Mesothelial cell of epicardium (in vitro differentiated cells): ENCODE results near the gene WSCD2. TPM values are rescaled to one million over a fixed set of nuclear protein-coding genes. Genes with fewer than 3 reads are reported as not detected.
A peak's percentile ranks its signal among the peaks of the same experiment; 100 is the strongest.
"Not testable (repeated sequence)": the region's sequence is repeated elsewhere in the genome, so short reads cannot be mapped to it uniquely, and the experiment has no call there.

Experiments used
- DNase-seq, 2 experiments: peaks; one replicate each; pipeline ENCODE4 v3.0.0; 2021; ENCODE audit warnings: low spot score in 2 of 2; ENCODE audit not compliant: unreplicated experiment in 2 of 2
- H3K27ac Mint-ChIP-seq: 2 replicates; pipeline ENCODE4 v1.8.0; 2021; ENCODE audit warnings: mixed read lengths
- H3K27me3 Mint-ChIP-seq: 2 replicates; pipeline ENCODE4 v1.8.0; 2021; ENCODE audit warnings: low read depth, mixed read lengths
- H3K36me3 Mint-ChIP-seq: 2 replicates; pipeline ENCODE4 v1.8.0; 2021; ENCODE audit warnings: mixed read lengths
- H3K4me1 Mint-ChIP-seq: 2 replicates; pipeline ENCODE4 v1.8.0; 2021; ENCODE audit warnings: mixed read lengths
- H3K4me3 Mint-ChIP-seq: 2 replicates; pipeline ENCODE4 v1.8.0; 2021; ENCODE audit warnings: mild to moderate bottlenecking, moderate library complexity, mixed read lengths
- H3K9me3 Mint-ChIP-seq: 2 replicates; pipeline ENCODE4 v1.8.0; 2021; ENCODE audit warnings: mixed read lengths
- total RNA-seq: library from RNA; stranded (reverse); gene quantifications from 3 replicates; pipeline ENCODE4 v1.2.1, GENCODE V29; 2021
- TF ChIP-seq, protein P1 (sequence below): fragments of 200-600 bp; sonication (generic); IDR thresholded peaks from one replicate; pipeline ENCODE4 v1.5.0; 2021; ENCODE audit warnings: antibody characterized with exemption; ENCODE audit not compliant: unreplicated experiment

Gene WSCD2
- total RNA-seq, 1 donor from 2014 or later: 0.13 TPM

DNA sequence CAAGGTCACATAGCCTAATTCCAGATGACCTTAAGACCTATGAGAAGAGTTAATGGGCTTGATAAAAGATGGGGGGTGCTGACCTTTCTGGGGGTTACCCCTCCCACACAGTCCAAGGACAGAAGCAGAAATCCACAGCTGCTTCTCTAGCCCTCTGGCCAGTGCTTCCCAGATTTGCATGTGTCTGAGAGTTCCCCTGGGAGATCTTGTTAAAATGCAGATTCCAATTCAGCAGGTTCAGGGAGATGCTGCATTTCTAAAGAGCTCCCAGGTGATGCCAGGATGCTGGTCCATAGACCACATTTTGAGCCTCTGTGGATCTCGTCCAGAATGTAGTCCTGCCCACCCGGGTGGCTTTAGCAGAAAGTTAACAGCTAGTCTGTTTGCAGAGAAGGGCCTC lies 82.1 kb downstream of the WSCD2 start:
- H3K9me3 Mint-ChIP-seq: no peaks in the 10 kb centered on the region

DNA sequence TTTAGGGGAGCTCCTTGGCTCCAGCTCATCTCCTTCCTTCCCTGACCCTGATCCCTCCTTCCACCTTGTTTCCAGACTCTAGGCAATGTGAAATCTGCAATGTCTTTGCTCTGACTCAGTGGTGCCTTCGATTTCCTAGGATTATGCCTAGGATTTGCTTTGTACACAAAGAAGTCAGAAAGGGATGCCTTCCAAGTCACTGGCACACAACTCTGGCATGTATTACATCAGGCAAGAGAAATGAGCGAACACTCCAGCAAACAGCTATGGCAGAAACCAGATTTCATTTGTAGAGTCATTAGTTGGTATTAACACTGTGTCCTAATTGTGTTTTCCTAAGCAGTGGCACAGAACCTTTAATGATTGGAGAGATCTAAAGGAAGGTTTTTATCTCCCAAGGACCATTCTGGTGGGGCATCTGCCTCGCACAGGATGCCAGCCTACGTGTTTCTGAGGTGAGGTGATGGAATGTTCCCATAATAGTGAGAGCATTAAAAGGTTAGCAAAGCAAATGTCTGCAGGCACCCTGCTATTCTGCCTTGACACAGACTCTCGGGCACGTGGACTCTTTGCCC lies 84.9 kb downstream of the WSCD2 start:
- Mint-ChIP-seq H3K4me3 (no peak overlapping the region), H3K27me3 (peaks cover 12% of the 10 kb centered on the region), H3K36me3 (no peaks in the 10 kb centered on the region), H3K9me3 (no peaks in the 10 kb centered on the region), H3K27ac (no peak overlapping the region), H3K4me1 (no peaks in the 10 kb centered on the region)
- TF ChIP-seq, protein P1, sequence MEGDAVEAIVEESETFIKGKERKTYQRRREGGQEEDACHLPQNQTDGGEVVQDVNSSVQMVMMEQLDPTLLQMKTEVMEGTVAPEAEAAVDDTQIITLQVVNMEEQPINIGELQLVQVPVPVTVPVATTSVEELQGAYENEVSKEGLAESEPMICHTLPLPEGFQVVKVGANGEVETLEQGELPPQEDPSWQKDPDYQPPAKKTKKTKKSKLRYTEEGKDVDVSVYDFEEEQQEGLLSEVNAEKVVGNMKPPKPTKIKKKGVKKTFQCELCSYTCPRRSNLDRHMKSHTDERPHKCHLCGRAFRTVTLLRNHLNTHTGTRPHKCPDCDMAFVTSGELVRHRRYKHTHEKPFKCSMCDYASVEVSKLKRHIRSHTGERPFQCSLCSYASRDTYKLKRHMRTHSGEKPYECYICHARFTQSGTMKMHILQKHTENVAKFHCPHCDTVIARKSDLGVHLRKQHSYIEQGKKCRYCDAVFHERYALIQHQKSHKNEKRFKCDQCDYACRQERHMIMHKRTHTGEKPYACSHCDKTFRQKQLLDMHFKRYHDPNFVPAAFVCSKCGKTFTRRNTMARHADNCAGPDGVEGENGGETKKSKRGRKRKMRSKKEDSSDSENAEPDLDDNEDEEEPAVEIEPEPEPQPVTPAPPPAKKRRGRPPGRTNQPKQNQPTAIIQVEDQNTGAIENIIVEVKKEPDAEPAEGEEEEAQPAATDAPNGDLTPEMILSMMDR: no peak
- no peak for DNase-seq

More for the DNA sequence above, 82.1 kb downstream of the WSCD2 start:
- no peaks in the 10 kb centered on the region for H3K4me1 Mint-ChIP-seq
- H3K27ac Mint-ChIP-seq: no peak overlapping the region
- H3K4me3 Mint-ChIP-seq: no peak overlapping the region
- H3K27me3 Mint-ChIP-seq: peaks cover 22% of the 10 kb centered on the region
- TF ChIP-seq, protein P1: no peak
- no peak for DNase-seq
- no peaks in the 10 kb centered on the region for H3K36me3 Mint-ChIP-seq

DNA sequence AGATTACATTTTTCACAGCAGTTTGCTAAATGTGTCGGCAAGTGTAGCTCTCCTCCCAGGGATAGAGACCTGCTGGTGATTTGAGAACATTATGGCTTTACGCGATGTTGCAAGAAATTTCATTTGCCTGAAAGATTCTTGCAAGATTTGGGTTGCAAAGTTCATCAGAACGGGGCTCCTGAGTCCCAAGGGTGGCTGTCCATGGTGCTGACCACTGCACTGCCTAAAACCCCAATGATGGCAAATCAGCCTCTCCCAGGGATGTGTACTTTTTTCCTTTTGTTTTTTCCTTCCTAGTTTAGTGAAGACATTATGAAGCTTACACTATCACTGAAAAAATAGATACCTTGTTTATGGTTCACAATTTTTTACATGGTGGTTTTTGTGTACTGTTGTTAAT lies 85.4 kb downstream of the WSCD2 start:
- Mint-ChIP-seq H3K9me3 (no peaks in the 10 kb centered on the region), H3K27ac (no peak overlapping the region), H3K4me1 (no peaks in the 10 kb centered on the region), H3K36me3 (no peaks in the 10 kb centered on the region), H3K27me3 (peaks cover 16% of the 10 kb centered on the region), H3K4me3 (no peak overlapping the region)
- peak; percentile 43 to 77 for DNase-seq
- TF ChIP-seq, protein P1: no peak

DNA sequence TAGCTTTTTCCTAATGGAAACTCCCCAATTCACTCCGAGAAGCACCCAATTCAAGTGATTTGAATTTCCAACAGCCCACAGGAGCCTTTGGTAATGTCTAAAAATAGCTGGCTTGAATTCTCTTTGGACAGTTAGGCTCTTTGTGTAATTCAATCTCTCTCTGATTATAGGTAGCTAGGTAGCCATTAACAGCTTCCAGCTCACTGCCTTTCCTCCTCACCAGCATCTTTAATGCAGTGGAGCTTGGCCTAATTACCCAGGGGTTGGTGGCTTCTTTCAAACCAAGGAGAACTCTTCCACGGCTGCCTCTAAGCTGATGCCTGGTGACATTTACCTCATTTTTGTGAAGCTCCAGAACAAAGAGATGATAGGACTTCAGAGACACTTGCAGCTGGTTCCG lies 86.4 kb downstream of the WSCD2 start:
- Mint-ChIP-seq H3K9me3 (no peaks in the 10 kb centered on the region), H3K36me3 (no peaks in the 10 kb centered on the region), H3K4me3 (no peak overlapping the region), H3K27ac (no peak overlapping the region), H3K4me1 (no peaks in the 10 kb centered on the region), H3K27me3 (peaks cover 16% of the 10 kb centered on the region)
- TF ChIP-seq, protein P1: no peak
- no peak for DNase-seq

DNA sequence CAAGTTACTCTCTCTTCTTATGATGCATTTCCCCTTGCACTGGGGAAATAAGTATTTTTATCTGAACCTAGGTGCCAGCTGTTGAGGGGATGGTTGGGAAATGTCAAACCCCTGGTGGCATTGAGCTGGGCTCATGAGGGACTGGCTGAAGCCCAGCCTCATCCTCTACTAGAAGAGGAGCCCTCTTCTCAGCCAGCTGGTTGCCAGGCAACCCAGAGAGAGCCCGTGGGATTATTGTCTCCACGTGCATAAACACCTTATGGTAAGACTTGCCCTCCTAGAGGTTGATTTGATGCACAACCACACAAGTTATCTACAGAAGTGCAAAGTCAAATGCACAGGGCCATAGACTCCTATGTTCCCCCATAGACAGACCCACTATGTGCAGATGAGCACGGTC lies 89.8 kb downstream of the WSCD2 start:
- no peaks in the 10 kb centered on the region for H3K36me3 Mint-ChIP-seq
- peaks cover 18% of the 10 kb centered on the region for H3K27me3 Mint-ChIP-seq
- no peak overlapping the region for H3K27ac Mint-ChIP-seq
- TF ChIP-seq, protein P1: no peak
- H3K4me3 Mint-ChIP-seq: no peak overlapping the region
- H3K4me1 Mint-ChIP-seq: no peaks in the 10 kb centered on the region
- no peak for DNase-seq
- H3K9me3 Mint-ChIP-seq: no peaks in the 10 kb centered on the region

DNA sequence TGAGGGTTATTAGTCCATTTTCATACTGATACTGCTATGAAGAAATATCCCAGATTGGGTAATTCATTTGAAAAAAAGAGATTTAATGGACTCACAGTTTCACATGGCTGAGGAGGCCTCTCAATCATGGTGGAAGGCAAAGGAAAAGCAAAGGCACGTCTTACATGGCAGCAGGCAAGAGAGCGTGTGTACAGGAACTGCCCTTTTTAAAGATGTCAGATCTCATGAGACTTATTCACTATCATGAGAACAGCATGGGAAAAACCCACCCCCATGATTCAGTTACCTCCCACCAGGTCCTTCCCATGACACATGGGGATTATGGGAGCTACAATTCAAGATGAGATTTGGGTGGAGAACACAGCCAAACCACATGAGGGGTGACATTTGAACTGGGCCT lies 96.0 kb downstream of the WSCD2 start:
- H3K27ac Mint-ChIP-seq, H3K4me3 Mint-ChIP-seq, H3K4me1 Mint-ChIP-seq, DNase-seq, H3K9me3 Mint-ChIP-seq, H3K36me3 Mint-ChIP-seq: not testable (repeated sequence)
- H3K27me3 Mint-ChIP-seq: peaks cover 36% of the 10 kb centered on the region
